Kidney capillary endothelial cell (primary cell): ENCODE results near the gene LCE2D.
"Not testable (repeated sequence)": the region's sequence is repeated elsewhere in the genome, so short reads cannot be mapped to it uniquely, and the experiment has no call there.

Experiments used
- DNase-seq: peaks from one replicate; pipeline ENCODE4 v3.0.0-alpha.2; 2018; ENCODE audit warnings: low spot score

Gene LCE2D, protein sequence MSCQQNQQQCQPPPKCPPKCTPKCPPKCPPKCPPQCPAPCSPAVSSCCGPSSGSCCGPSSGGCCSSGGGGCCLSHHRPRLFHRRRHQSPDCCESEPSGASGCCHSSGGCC

DNA sequence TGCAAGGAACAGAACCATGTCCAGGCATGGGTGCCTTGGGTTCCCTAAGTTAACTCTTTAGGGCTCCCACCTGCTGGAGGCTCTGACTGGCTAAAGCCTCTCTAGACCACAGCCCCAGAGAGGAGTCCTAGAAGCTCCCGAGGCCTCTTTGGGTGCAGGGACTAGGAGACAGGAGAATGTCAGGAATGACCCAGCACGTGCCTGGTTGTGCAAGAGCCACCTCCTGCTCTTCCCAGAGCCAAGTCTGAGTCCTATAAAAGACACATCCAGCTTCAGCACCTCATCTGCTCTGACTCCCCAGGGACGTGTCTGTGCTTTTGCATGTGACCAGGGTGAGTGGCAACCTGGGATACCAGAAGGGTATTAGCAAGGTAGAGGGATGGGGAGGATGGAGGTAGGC is at the start of gene LCE2D:
Gene LCE2D (plus strand): TSS at position 283 of the 400 bp plus-strand sequence. CDS start 726 bp downstream, outside the sequence.
- no peak for DNase-seq

DNA sequence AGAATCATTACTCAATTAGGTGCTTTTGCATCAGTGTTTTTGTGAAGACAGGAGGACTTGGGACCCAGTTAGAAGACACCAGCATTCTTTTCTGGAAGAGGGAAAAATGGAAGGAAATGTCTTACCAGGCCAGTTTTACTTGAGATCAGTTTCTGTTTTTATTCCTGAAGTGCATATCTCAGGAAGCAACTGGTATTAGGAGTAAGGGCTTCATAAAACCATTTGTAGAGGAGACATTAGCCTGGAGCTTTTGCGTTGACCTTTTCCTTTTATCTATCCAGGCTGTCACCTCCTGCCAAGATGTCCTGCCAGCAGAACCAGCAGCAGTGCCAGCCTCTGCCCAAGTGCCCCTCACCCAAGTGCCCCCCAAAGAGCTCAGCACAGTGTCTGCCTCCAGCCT is 49.7 kb upstream of the LCE2D start, which contains the start of gene LCE3B:
Gene LCE3B (plus strand): TSS at position 301 of the 400 bp plus-strand sequence. CDS start 0 bp downstream, at position 301.
- DNase-seq = no peak

DNA sequence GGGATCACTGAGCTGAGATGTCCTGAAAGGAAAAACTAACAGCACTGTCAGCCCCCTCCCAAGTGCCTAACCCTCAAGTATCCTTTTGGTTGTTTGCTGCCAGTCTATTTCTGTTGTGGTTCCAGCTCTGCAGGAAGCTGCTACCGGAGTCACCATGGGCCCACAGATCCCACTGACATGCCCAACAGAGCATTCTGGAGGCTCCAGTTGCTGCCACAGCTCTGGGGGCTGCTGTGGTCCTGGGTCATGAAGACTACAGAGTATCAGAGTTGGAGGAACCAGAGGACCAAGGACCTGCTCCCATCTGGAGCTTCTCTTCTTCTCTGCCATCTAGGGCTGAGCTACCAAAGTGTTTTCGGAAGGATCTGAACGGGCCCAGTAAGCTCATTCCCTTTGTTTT is 41.2 kb upstream of the LCE2D start:
- no peak for DNase-seq

DNA sequence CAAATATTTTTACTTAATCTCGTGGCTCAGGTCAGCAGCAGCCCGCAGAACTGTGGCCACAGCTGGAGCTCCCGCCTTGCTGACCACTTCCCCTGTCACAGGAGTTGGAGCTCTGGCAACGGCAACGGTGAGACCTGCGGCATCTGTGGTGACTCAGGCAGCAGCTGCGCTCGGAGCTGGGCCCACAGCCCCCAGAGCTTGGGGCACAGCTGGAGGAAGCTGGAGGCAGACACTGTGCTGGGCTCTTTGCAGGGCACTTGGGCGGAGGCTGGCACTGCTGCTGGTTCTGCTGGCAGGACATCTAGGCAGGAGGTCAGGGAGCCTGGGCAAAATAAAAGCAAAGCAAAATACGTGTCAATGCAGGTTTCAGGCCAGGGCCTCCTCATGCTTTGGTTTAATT is 40.4 kb upstream of the LCE2D start, which contains the start of gene LCE3A:
Gene LCE3A (minus strand): TSS at position 301 of the 400 bp plus-strand sequence. CDS start 0 bp downstream, at position 301.
- DNase-seq = no peak

DNA sequence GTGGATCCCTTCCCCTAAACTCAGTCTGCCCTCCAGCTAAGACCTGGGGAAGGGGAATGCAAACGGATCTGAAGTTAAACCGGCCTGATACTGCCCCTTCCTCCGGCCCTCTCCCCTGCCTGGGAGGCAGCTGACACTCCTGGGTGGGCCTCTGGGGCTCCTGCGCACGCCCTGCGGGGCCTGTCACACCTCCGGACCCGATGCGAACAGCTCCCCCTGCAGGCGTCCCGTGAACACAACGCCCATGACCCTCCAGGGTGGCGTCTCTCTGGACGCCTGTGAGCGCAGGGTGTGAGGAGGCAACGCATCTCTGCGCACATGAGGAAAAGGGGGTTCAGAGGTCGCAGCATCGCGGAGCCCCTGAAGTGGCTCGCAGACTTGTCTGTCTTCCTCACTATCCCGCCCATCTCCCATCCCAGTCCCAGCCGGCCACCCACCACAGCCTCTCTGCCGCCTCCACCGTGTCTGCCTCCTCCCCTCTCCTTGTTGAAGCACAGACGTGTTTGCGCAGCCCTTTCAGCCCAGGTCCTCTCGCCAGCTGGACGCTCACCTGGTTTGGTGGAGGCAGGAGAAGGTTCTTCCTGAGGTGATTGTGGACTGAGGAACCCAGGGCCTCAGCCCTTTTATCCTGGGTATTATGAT is 39.9 kb upstream of the LCE2D start:
- DNase-seq = no peak

DNA sequence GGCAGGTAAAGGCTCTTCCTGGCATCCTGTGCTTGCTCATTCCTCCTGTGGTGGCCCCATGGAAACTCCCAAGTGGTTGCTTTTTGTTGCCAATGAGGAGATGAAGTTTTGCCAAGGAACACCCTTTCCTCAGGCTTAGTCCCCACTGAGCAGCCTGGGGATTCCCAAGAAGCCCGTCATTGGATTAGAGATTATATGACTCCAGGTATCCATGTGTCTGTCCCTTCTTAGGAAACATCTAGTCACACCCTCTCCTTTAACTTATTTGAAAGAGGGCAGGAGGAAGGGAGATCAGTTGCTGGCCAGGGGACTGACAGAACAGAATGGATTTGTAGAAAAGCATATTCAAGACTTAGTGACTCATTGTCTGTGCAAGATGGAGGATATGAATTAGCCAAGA is 36.4 kb upstream of the LCE2D start:
- DNase-seq = no peak

DNA sequence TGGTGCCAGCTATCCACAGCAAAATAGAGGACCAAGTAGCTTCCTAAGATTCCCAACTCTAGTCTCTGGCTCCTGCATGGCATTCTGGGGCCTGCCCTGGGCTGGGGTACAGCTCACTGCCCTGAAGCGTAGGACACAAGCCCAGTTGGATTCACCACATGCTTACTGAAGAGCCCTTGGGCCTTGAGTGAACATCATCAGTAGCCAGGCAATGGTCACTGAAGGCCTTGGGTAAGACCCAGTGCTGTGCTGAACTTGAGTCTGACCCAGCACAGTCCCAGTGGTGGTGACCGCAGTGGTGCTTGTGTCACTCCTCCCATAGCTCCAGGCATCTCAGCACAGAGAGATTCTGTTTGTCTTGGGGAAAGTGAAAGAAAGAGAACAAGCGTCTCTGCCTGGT is 32.6 kb upstream of the LCE2D start:
- no peak for DNase-seq

DNA sequence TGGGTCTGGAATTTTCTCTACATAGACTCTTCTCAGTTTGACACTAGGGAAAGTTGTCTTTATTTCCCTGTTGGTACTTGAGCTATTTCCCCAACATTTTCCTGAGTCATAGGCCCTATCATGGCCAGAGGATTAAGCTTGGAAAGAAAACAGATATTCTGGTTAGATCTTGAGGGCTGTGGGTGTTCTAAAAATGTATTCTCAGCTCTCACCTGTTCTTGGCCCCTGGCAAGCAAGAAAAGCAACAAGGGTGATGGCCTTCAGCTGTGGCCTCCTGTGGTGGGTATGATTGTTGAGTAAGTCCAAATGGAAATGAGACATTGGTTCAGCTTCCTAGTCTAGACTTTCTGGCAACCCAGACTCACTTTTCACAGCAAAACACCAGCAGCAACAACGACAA is 22.8 kb upstream of the LCE2D start:
- no peak for DNase-seq

DNA sequence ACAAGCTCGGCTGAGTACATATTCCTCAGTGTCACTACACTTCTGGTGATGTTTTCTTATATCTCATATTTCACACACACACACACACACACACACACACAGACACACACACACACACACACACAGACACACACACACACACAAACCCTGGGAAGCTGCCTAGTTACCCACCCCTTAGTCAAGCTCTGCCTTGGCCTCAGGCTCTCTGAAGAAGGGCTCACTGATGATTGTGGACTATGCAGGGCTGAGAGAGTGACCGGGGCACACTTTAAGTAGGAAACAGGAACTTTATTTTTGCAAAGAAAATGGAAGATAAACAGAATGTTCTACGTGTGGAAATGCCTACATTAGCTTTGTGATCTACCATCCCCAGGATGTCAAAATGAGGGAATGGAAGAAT is 19.2 kb upstream of the LCE2D start:
- DNase-seq = no peak

DNA sequence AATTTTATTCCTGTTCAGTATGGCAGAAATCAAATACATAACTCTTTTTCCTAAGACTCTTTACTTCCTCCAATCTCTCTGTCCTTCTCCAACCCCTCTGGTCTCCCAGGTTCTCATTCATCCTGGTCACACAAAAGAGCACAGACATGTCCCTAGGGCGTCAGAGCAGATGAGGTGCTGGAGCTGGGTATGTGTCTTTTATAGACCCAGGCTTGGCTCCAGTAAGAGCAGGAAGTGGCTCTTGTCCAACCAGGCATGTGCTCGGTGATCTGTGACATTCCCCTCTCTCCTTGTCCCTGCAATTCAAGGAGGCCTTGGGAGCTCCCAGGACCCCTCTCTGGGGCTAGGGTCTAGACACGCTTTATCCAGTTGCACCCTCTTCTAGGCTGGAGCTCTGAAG is 18.0 kb upstream of the LCE2D start:
- no peak for DNase-seq

DNA sequence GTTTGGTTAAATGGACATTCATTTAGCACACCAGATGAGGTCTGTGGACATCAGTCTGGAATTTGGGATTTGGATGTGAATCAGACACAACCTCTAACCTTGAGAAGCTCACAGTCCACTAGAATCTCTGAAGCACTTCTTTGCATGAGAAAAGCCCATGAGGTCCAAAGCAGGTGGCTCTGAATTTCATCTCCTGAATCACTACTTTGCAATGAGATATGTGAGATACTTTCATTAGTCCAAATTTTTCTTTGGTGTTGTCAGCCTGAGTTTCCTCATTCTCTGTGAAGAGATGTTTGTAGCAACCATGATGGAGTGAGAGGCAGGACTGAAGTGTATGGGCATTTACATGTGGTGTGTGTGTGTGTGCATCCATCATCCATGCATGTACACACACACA is 16.5 kb upstream of the LCE2D start:
- no peak for DNase-seq

DNA sequence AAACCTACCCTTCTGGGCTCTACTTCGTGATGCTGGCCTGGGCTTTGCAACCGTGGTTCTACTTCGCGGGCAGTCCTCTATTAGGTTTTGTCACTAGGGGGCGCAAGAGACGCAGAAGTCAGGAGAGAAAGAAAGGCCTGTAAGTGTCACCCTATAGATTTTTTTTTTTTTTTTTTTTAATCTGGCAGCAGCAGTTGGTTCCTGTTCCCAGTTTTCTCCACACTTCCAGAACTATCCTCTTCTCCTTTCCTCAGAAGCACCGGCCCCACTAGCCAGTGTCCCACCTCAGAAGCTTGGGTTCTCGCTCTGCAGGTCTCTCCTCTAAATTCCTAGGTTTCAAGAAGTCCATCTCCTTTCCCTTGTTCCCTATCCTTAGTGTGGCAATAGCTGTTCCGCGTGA is 9.1 kb upstream of the LCE2D start:
- DNase-seq = peak; percentile 53

DNA sequence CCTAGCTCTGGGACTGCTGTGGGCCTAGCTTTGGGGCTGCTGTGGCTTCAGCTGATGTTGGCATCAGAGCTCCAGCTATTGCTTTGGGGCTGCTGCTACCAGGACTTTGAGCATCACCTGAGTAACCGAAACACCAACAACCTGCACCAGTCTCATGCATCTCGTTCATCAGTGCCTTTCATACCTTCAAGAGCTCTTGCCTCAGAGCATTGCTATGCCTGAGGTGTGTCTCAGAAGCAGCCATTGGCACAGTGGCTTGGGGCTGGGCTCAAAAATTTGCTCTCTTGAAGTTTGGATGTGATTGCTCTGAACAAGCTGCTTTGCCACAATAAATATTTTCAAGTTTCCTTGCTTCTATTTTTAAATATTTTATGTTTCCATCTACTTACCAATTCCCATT is 6.7 kb upstream of the LCE2D start:
- DNase-seq = no peak

DNA sequence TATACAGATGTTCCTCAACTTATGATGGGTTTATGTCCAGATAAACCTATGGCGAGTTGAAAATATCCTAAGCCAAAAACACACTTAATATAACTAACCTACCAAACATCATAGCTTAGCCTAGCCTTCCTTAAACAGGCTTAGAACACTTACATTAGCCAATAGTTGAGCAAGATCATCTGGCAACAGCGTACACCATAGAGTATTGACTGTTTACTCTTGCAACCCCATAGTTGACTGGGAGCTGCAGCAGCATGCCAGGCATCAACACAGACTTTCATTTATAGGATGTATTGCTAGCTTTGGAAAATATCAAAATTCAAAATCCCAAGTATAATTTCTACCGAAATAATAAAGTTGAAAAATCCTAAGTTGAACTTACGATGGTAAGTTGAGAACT is 5.5 kb upstream of the LCE2D start:
- DNase-seq = no peak

DNA sequence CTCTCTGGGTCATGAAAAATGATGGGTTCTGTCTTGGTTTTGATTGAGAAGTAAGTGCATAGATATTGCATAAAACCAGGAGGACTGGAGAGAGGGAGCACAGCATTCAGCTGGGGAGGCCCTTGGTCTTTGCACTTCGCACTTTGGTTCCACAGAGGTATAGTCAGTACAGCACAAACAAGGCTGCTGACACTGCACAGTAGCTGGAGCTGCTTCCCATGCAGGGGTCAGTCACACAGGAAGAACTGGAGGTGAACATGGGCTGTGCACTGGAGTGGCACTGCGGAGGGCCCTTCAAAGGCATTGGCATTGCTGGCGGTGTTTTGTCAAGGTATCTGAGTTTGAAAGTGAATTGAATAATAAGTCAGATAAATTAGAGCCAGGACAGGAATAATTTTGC is 4.5 kb upstream of the LCE2D start:
- no peak for DNase-seq

DNA sequence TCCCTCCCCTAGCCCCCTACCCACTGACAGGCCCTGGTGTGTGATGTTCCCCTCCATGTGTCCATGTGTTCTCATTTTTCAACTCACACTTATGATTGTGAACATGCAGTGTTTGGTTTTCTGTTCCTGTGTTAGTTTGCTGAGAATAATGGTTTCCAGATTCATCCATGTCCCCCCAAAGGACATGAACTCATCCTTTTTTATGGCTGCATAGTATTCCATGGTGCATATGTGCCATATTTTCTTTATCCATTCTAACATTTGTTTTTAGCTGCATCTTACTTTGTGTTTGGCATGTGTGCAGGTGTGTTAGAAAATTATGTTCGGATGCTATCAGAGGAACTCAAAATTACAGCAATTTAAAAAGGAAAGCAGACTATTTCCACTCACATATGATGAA is 3.0 kb downstream of the LCE2D start:
- not testable (repeated sequence) for DNase-seq

DNA sequence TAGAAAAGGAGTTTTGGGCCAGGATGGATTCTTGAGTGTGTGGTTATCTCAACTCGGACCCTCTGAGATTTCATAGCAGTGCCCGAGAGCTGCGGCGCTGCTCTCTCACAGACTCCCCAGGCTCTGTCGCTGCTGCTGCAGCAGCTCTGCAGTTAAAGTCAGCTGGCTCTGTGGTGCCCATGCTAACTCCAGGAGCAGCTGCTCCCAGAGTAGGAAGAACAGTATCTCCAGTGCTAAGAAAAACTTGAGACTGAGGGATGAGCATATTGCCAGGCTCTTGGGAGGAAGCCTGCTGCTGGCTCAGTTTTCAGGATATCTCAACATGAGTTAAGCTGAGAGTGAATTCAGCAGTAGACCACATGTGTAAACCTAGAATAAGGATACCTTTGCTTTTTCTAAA is 4.5 kb downstream of the LCE2D start:
- no peak for DNase-seq

DNA sequence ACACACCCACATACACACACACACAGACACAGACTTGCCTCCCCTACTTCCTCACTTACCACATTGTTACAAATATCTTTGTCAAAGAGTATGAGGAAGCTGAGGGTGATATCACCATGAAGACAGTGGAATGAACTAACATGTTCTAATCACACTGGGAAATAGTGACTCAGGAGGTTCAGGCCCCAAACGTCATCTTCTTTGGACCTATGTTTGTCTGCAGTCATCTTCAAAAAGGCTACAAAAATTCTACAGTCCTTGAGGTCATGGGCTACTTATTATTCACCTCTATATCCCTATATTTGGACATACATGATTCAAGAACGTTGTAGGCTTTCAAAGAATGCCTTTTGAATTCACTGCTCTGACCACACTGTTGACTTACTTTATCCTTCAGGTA is 9.8 kb downstream of the LCE2D start:
- no peak for DNase-seq

DNA sequence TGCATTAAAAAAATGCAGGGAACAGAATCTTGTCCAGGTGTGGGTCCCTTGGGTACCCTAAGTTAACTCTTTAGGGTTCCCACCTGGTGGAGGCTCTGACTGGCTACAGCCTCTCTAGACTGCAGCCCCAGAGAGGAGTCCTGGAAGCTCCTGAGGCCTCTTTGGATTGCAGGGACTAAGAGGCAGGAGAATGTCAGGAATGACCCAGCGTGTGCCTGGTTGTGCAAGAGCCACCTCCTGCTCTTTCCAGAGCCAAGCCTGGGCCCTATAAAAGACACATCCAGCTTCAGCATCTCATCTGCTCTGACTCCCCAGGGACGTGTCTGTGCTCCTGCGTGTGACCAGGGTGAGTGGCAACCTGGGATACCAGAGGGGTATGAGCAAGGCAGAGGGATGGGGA is 11.8 kb downstream of the LCE2D start, which contains the start of gene LCE2C:
Gene LCE2C (plus strand): TSS at position 297 of the 400 bp plus-strand sequence. CDS start 737 bp downstream, outside the sequence.
- DNase-seq = not testable (repeated sequence)

DNA sequence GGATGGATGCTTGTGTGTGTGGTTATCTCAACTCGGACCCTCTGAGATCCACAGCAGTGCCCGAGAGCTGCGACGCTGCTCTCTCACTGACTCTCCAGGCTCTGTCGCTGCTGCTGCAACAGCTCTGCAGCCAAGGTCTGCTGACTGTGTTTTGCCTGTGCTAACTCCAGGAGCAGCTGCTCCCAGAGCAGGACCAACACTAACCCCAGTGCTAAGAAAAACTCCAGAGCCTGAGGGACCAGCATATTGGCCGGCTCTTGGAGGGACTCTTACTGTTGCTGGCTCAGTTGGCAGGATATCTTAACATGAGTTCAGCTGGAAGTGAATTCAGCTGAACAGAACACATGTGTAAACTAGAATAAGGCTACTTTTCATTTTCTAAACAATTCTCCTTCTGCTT is 16.3 kb downstream of the LCE2D start:
- no peak for DNase-seq

DNA sequence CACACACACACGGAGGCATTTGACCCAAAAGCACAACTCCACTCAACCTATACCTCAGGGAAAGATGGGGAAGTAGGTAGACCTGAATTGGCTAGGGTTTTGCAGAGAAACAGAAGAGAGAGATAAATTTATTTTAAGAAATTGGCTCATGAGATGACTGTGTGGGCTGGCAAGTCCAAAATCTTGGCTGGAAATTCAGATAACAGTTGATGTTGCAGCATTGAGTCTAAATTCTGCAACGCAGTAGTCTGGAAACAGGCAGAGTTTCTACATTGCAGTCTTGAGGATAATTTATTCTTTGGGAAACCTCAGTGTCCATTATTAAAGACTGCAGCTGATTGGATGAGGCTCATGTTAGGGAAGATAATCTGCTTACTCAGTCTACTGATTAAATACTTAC is 18.4 kb downstream of the LCE2D start:
- DNase-seq = no peak

DNA sequence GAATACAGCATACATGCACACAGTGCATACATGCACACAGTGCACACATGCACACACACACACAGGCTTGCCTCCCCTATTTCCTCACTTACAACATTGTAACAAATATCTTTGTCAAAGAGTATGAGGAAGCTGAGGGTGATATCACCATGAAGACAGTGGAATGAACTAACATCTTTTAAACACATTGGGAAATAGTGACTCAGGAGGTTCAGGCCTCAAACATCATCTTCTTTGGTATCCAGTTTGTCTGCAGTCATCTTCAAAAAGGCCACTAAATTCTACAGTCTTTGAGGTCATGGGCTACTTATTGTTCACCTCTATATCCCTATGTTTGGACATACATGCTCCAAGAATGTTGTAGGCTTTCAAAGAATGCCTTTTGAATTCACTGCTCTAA is 20.7 kb downstream of the LCE2D start:
- DNase-seq = no peak

DNA sequence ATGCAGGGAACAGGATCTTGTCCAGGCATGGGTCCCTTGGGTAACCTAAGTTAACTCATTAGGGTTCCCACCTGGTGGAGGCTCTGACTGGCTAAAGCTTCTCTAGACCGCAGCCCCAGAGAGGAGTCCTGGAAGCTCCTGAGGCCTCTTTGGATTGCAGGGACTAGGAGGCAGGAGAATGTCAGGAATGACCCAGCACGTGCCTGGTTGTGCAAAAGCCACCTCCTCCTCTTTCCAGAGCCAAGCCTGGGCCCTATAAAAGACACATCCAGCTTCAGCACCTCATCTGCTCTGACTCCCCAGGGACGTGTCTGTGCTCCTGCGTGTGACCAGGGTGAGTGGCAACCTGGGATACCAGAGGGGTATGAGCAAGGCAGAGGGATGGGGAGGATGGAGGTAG is 22.6 kb downstream of the LCE2D start, which contains the start of gene LCE2B:
Gene LCE2B (plus strand): TSS at position 301 of the 400 bp plus-strand sequence. CDS start 721 bp downstream, outside the sequence.
- not testable (repeated sequence) for DNase-seq
